Breast epithelium (tissue), 4 donors: Measurements from ENCODE around the gene RUVBL1. TPM values are rescaled to one million over a fixed set of nuclear protein-coding genes. Genes with fewer than 3 reads are reported as not detected.

Source experiments
- DNase-seq, 2 donors: peaks; one replicate each; pipeline ENCODE4 v3.0.0-alpha.2; 2019; ENCODE audit warnings: low spot score in 2 of 2
- H3K27ac ChIP-seq, 2 donors: fragments of 200-600 bp; sonication (generic) in 1 of 2; one replicate each; pipeline ENCODE4 v1.5.1; 2016 to 2019; ENCODE audit warnings: mild to moderate bottlenecking in 1 of 2
- H3K27me3 ChIP-seq, 2 donors: fragments of 200-600 bp; sonication (generic) in 1 of 2; one replicate each; pipeline versions ENCODE4 v1.5.1 to v1.6.0; 2017 to 2019; ENCODE audit warnings: control low read depth in 1 of 2, mild to moderate bottlenecking in 1 of 2
- H3K36me3 ChIP-seq: fragments of 200-600 bp; one replicate; pipeline ENCODE4 v1.5.1; 2019
- H3K4me1 ChIP-seq, 2 donors: fragments of 200-600 bp; sonication (generic); one replicate each; pipeline ENCODE4 v1.5.1; 2016 to 2019; ENCODE audit warnings: control low read depth in 1 of 2
- H3K4me3 ChIP-seq, 3 donors: fragments of 200-600 bp; sonication (generic); 1 replicate in 2 of 3; 2 replicates in 1 of 3; pipeline ENCODE4 v1.5.1; 2016 to 2019; ENCODE audit warnings: mild to moderate bottlenecking in 3 of 3, moderate library complexity in 2 of 3
- H3K9me3 ChIP-seq, 2 donors: fragments of 200-600 bp; sonication (generic) in 1 of 2; one replicate each; pipeline ENCODE4 v1.5.1; 2016 to 2019; ENCODE audit warnings: control low read depth in 1 of 2
- POLR2A ChIP-seq: fragments of 450-650 bp; IDR thresholded peaks from one replicate; pipeline ENCODE4 v1.6.1; 2016; ENCODE audit warnings: antibody characterized with exemption, mild to moderate bottlenecking, moderate library complexity
- POLR2AphosphoS5 ChIP-seq, 3 donors: sonication (generic); formaldehyde crosslinking; IDR thresholded peaks; one replicate each; pipeline ENCODE4 v1.6.1; 2017; ENCODE audit warnings: antibody characterized with exemption in 3 of 3
- intact Hi-C: fragments of 100-400 bp; cut with DNase I; formaldehyde crosslinking; loops from one replicate; pipeline ENCODE4 v1.15.1; 2023; ENCODE audit warnings: low total_unique reads
- total RNA-seq, 3 donors: library from RNA; depleted of rRNA; stranded (reverse); fragments of >200 nt; gene quantifications; one replicate each; pipeline ENCODE4 v1.1.0, GENCODE V29; 2016
- TF ChIP-seq, protein P1 (sequence below), 3 donors: fragments of 450-650 bp; IDR thresholded peaks; one replicate each; pipeline ENCODE4 v1.5.1; 2016 to 2017; ENCODE audit warnings: antibody characterized with exemption in 3 of 3, mild to moderate bottlenecking in 3 of 3, moderate library complexity in 3 of 3

The RUVBL1 gene
- total RNA-seq, 3 donors from 2014 or later: 17.8 to 50.5 (median 36.0) TPM

DNA sequence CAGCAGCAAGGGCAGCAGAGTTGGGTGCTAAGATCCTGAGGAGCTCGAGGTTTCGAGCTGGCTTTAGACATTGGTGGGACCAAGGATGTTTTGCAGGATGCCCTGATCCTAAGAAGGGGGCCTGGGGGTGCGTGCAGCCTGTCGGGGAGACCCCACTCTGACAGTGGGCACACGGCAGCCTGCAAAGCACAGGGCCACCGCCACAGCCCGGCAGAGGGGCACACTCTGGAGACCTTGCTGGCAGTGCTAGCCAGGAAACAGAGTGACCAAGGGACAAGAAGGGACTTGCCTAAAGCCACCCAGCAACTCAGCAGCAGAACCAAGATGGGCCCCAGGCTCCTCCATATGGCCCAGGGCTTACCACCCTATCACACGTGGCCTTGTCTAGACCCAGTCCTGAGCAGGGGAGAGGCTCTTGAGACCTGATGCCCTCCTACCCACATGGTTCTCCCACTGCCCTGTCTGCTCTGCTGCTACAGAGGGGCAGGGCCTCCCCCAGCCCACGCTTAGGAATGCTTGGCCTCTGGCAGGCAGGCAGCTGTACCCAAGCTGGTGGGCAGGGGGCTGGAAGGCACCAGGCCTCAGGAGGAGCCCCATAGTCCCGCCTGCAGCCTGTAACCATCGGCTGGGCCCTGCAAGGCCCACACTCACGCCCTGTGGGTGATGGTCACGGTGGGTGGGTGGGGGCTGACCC is 52.6 kb downstream of the RUVBL1 start:
- peak overlapping the region in 1 of 2 donors; percentile 49 for H3K27ac ChIP-seq
- intact Hi-C loops: no loop called here
- DNase-seq: no peak
- H3K36me3 ChIP-seq: peaks cover 4% of the 10 kb centered on the region
- H3K27me3 ChIP-seq: no peaks in the 10 kb centered on the region
- TF ChIP-seq POLR2AphosphoS5 (IDR thresholded peaks at IDR 0.05): no peak
- TF ChIP-seq, protein P1, sequence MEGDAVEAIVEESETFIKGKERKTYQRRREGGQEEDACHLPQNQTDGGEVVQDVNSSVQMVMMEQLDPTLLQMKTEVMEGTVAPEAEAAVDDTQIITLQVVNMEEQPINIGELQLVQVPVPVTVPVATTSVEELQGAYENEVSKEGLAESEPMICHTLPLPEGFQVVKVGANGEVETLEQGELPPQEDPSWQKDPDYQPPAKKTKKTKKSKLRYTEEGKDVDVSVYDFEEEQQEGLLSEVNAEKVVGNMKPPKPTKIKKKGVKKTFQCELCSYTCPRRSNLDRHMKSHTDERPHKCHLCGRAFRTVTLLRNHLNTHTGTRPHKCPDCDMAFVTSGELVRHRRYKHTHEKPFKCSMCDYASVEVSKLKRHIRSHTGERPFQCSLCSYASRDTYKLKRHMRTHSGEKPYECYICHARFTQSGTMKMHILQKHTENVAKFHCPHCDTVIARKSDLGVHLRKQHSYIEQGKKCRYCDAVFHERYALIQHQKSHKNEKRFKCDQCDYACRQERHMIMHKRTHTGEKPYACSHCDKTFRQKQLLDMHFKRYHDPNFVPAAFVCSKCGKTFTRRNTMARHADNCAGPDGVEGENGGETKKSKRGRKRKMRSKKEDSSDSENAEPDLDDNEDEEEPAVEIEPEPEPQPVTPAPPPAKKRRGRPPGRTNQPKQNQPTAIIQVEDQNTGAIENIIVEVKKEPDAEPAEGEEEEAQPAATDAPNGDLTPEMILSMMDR (IDR thresholded peaks at IDR 0.05): no peak
- no peak for TF ChIP-seq POLR2A
- H3K4me3 ChIP-seq: no peak overlapping the region
- H3K9me3 ChIP-seq: no peaks in the 10 kb centered on the region
- no peaks in the 10 kb centered on the region for H3K4me1 ChIP-seq

DNA sequence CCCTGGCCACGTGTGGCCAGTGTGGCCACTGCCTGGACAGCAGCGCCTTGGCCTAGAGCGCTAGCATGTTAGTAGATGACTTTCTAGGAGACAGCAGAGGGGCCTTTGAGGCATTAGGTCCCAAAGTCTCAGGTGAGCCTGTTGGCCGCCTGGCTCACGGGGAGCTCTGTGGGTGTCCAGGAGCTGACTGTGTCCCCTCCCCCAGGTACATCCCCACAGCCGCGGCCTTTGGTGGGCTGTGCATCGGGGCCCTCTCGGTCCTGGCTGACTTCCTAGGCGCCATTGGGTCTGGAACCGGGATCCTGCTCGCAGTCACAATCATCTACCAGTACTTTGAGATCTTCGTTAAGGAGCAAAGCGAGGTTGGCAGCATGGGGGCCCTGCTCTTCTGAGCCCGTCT is 54.3 kb downstream of the RUVBL1 start:
- DNase-seq: no peak
- H3K36me3 ChIP-seq: peaks cover 4% of the 10 kb centered on the region
- H3K4me1 ChIP-seq: no peaks in the 10 kb centered on the region
- TF ChIP-seq, protein P1 (IDR thresholded peaks at IDR 0.05): no peak
- TF ChIP-seq POLR2AphosphoS5 (IDR thresholded peaks at IDR 0.05): no peak
- H3K27me3 ChIP-seq: no peaks in the 10 kb centered on the region
- no peak overlapping the region for H3K27ac ChIP-seq
- intact Hi-C loops: no loop called here
- no peak overlapping the region for H3K4me3 ChIP-seq
- H3K9me3 ChIP-seq: no peaks in the 10 kb centered on the region

DNA sequence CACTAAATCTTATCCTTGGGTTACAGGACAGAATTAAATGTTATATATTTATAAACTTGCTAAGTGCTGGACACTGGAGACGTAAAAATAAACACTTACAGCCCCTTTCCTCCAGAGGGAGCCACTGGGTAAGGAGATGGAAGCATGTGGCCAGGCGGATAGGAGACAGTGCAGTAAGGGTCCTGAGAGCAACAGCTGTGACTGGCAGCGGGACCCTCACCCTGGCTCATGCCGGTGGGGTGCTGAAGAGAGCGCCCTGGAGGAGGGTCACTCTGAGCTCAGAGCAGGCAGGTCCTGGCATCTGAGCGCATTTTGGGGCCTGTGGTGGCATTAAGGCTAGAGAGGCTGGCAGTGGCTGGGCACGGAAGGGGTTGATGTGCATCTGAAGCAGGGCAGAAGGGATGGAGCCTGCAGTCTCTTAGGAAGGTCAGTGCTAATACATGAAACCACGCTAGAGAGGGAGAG is 55.4 kb downstream of the RUVBL1 start:
- no peak for DNase-seq
- intact Hi-C loops: no loop called here
- TF ChIP-seq POLR2AphosphoS5 (IDR thresholded peaks at IDR 0.05): no peak
- TF ChIP-seq POLR2A: no peak
- TF ChIP-seq, protein P1 (IDR thresholded peaks at IDR 0.05): peak in 2 of 3 donors; percentile 21 to 22

DNA sequence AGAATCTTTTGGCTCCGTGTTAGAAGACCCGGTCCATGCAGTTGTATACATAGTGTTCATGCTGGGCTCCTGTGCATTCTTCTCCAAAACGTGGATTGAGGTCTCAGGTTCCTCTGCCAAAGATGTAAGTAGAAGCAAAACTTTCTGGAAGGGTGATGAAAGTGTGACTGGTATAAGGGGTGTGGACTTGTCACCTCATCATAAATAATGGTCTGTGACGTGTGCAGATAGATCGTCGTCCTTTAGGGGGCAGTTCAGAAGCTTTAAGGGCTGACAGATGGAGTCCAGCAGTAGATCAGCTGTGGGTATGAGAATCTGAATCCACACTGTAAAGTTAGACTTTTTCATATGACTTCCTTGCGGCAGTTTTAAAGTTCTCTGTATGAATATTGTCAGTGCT is 56.1 kb downstream of the RUVBL1 start:
- intact Hi-C loops: no loop called here

More for the DNA sequence above, 55.4 kb downstream of the RUVBL1 start:
- H3K27me3 ChIP-seq: no peaks in the 10 kb centered on the region
- no peak overlapping the region for H3K27ac ChIP-seq
- no peaks in the 10 kb centered on the region for H3K9me3 ChIP-seq
- peaks cover 4% of the 10 kb centered on the region for H3K36me3 ChIP-seq
- no peaks in the 10 kb centered on the region for H3K4me1 ChIP-seq
- H3K4me3 ChIP-seq: no peak overlapping the region

DNA sequence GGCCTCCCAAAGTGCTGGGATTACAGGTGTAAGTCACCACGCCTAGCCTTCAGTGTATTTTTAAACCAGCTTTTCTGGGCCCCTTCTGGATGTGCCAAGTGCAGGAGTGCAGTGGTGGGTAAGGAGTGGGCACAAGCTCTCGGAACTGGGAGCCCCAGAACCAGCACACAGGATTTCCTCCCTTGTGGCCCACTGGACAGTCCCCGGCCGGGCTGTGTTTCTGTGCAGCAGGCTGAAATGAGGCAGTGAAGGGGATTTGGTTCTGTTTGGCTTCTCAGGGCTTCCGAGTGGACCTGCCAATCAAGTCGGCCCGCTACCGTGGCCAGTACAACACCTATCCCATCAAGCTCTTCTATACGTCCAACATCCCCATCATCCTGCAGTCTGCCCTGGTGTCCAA is 56.9 kb downstream of the RUVBL1 start:
- Histone ChIP-seq H3K4me3 (no peak overlapping the region), H3K27me3 (no peaks in the 10 kb centered on the region), H3K9me3 (no peaks in the 10 kb centered on the region), H3K4me1 (no peaks in the 10 kb centered on the region), H3K27ac (no peak overlapping the region), H3K36me3 (peaks cover 4% of the 10 kb centered on the region)
- TF ChIP-seq, protein P1 (IDR thresholded peaks at IDR 0.05): no peak
- TF ChIP-seq POLR2AphosphoS5 (IDR thresholded peaks at IDR 0.05) (no peak), POLR2A (no peak)
- DNase-seq: no peak
- intact Hi-C loops: no loop called here

More for the DNA sequence above, 56.1 kb downstream of the RUVBL1 start:
- Histone ChIP-seq H3K27ac (no peak overlapping the region), H3K4me1 (no peaks in the 10 kb centered on the region), H3K9me3 (no peaks in the 10 kb centered on the region), H3K36me3 (peaks cover 4% of the 10 kb centered on the region), H3K4me3 (no peak overlapping the region), H3K27me3 (no peaks in the 10 kb centered on the region)
- TF ChIP-seq POLR2A: no peak
- TF ChIP-seq, protein P1 (IDR thresholded peaks at IDR 0.05): no peak
- TF ChIP-seq POLR2AphosphoS5 (IDR thresholded peaks at IDR 0.05): no peak
- DNase-seq: no peak
